ENCODE results near the gene CKLF. TPM values are rescaled to one million over a fixed set of nuclear protein-coding genes. Genes with fewer than 3 reads are reported as not detected.
A peak's percentile ranks its signal among the peaks of the same experiment; 100 is the strongest.

CKLF gene
- total RNA-seq, 1 experiment from 2014 or later, result 21.0 TPM

DNA sequence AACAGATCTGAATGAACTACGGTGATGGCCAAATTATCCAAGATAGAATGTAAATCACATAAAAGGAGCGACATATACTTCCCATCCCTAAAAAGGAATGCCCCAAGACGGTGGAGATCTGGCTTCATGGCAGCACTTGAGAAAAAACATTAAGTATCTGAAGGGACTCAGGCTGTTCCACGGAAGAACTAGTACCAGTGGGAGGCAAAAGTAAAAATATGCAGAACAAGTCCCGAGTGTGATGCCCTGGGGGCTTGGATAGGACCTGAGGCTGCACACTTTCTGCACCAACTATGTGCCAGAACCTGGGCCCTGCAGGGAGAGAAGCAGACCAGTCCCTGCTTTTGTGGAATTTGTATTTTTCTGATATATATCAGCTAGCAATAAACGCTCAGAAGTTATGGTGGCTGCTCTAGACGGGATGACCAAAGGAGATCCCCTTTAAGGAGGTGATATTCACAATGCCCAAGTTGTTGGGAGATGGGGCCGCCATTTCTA is 539 bp upstream of the CKLF start:
- peaks cover 3% of the 10 kb centered on the region; the same call in 1 of the 2 replicates for H3K9me3 Mint-ChIP-seq
- no peak overlapping the region for H3K27ac Mint-ChIP-seq
- ATAC-seq (no peak), DNase-seq (ENCODE audit: low spot score) (no peak)
- CTCF ChIA-PET, result interaction anchor here (0.5 to 1.7 kb wide), 10 partner anchors 9 to 454 kb away, joined by 3 to 10 read pairs (median 3); partner anchors contain the start of gene CMTM2
- H3K27me3 Mint-ChIP-seq (ENCODE audit: low read depth), result peaks cover 36% of the 10 kb centered on the region
- POLR2A ChIA-PET, result interaction anchor here (1.9 kb wide), 1 partner anchor 27 kb away, joined by 5 read pairs; the partner anchor contains the start of gene CMTM2
- TF ChIP-seq, protein P1, sequence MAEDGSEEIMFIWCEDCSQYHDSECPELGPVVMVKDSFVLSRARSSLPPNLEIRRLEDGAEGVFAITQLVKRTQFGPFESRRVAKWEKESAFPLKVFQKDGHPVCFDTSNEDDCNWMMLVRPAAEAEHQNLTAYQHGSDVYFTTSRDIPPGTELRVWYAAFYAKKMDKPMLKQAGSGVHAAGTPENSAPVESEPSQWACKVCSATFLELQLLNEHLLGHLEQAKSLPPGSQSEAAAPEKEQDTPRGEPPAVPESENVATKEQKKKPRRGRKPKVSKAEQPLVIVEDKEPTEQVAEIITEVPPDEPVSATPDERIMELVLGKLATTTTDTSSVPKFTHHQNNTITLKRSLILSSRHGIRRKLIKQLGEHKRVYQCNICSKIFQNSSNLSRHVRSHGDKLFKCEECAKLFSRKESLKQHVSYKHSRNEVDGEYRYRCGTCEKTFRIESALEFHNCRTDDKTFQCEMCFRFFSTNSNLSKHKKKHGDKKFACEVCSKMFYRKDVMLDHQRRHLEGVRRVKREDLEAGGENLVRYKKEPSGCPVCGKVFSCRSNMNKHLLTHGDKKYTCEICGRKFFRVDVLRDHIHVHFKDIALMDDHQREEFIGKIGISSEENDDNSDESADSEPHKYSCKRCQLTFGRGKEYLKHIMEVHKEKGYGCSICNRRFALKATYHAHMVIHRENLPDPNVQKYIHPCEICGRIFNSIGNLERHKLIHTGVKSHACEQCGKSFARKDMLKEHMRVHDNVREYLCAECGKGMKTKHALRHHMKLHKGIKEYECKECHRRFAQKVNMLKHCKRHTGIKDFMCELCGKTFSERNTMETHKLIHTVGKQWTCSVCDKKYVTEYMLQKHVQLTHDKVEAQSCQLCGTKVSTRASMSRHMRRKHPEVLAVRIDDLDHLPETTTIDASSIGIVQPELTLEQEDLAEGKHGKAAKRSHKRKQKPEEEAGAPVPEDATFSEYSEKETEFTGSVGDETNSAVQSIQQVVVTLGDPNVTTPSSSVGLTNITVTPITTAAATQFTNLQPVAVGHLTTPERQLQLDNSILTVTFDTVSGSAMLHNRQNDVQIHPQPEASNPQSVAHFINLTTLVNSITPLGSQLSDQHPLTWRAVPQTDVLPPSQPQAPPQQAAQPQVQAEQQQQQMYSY (CRISPR knock-in tag; IDR thresholded peaks at IDR 0.05), result 0 out of 2 replicates have a peak, but pooled peaks have one; percentile 9
- TF ChIP-seq SP1 (CRISPR knock-in tag; conservative IDR thresholded peaks at IDR 0.05), result no peak
- peaks cover 35% of the 10 kb centered on the region for H3K4me1 Mint-ChIP-seq
- H3K4me3 Mint-ChIP-seq, result peak overlapping the region; percentile 68
- H3K36me3 Mint-ChIP-seq, result peaks cover 4% of the 10 kb centered on the region

DNA sequence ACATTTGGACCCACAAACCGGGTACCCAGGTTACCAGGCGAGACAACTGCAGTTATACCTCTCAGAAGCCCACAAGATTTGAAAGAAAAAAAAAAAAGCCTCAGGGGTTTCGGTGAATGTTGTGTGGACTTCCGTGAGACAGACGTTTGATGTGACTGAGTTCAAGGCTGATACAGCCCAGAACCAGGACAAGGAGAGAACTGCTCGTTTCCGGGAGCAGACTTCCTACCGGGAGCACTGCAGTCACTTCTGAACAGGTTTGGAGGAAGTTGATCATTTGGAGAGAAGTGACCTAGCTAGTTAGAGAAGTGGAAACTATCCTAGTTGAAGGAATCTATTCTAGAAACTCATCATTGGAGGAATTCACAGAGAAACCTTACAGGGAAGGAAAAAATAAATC is 847 bp downstream of the CKLF start:
- Mint-ChIP-seq H3K4me3 (peak overlapping the region; percentile 68), H3K9me3 (peaks cover 3% of the 10 kb centered on the region; the same call in 1 of the 2 replicates), H3K27me3 (ENCODE audit: low read depth) (peaks cover 36% of the 10 kb centered on the region), H3K4me1 (peaks cover 35% of the 10 kb centered on the region), H3K27ac (no peak overlapping the region), H3K36me3 (peaks cover 4% of the 10 kb centered on the region)
- ChIA-PET CTCF (interaction anchor here (0.9 to 1.6 kb wide), 2 partner anchors 9 to 98 kb away, joined by 3 to 5 read pairs; no protein-coding TSS in a partner anchor), POLR2A (interaction anchor here (1.9 kb wide), 1 partner anchor 26 kb away, joined by 5 read pairs; the partner anchor contains the start of gene CMTM2)
- TF ChIP-seq, protein P2, sequence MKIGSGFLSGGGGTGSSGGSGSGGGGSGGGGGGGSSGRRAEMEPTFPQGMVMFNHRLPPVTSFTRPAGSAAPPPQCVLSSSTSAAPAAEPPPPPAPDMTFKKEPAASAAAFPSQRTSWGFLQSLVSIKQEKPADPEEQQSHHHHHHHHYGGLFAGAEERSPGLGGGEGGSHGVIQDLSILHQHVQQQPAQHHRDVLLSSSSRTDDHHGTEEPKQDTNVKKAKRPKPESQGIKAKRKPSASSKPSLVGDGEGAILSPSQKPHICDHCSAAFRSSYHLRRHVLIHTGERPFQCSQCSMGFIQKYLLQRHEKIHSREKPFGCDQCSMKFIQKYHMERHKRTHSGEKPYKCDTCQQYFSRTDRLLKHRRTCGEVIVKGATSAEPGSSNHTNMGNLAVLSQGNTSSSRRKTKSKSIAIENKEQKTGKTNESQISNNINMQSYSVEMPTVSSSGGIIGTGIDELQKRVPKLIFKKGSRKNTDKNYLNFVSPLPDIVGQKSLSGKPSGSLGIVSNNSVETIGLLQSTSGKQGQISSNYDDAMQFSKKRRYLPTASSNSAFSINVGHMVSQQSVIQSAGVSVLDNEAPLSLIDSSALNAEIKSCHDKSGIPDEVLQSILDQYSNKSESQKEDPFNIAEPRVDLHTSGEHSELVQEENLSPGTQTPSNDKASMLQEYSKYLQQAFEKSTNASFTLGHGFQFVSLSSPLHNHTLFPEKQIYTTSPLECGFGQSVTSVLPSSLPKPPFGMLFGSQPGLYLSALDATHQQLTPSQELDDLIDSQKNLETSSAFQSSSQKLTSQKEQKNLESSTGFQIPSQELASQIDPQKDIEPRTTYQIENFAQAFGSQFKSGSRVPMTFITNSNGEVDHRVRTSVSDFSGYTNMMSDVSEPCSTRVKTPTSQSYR (CRISPR knock-in tag; IDR thresholded peaks at IDR 0.05), result no peak
- TF ChIP-seq ZNF263 (CRISPR knock-in tag; IDR thresholded peaks at IDR 0.05; ENCODE audit: low read depth) (no peak), FOXK1 (CRISPR knock-in tag; IDR thresholded peaks at IDR 0.05) (no peak), NFATC4 (CRISPR knock-in tag; IDR thresholded peaks at IDR 0.05) (no peak), ZNF671 (CRISPR knock-in tag; IDR thresholded peaks at IDR 0.05) (no peak), SMAD4 (CRISPR knock-in tag; IDR thresholded peaks at IDR 0.05) (no peak), SP1 (CRISPR knock-in tag; conservative IDR thresholded peaks at IDR 0.05) (no peak), ATF1 (CRISPR knock-in tag; IDR thresholded peaks at IDR 0.05) (no peak)
- TF ChIP-seq, protein P3, sequence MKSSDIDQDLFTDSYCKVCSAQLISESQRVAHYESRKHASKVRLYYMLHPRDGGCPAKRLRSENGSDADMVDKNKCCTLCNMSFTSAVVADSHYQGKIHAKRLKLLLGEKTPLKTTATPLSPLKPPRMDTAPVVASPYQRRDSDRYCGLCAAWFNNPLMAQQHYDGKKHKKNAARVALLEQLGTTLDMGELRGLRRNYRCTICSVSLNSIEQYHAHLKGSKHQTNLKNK (CRISPR knock-in tag; IDR thresholded peaks at IDR 0.05), result no peak
- TF ChIP-seq, protein P4, sequence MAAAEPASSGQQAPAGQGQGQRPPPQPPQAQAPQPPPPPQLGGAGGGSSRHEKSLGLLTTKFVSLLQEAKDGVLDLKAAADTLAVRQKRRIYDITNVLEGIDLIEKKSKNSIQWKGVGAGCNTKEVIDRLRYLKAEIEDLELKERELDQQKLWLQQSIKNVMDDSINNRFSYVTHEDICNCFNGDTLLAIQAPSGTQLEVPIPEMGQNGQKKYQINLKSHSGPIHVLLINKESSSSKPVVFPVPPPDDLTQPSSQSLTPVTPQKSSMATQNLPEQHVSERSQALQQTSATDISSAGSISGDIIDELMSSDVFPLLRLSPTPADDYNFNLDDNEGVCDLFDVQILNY (CRISPR knock-in tag; IDR thresholded peaks at IDR 0.05), result no peak
- DNase-seq (ENCODE audit: low spot score), result no peak
- ATAC-seq, result no peak

DNA sequence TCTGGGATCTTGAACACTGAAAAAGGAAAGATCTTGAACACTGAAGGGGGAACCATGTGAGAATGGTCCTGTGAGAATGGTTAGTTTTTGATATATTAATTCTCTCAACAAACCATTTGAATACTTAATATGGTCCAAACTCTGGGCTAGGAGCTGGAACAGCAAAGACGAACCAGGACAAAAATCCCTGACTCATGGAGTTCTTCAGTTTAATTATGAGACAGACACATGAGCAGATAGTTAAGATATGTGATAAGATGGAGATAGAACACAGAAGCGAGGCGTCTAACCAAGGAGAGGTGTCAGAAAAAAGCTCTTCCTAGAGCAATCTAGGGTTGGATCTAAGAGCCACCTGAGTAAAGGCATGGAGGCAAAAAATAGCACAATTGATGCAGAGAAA is 1.6 kb downstream of the CKLF start:
- H3K9me3 Mint-ChIP-seq, result peaks cover 3% of the 10 kb centered on the region; the same call in 1 of the 2 replicates
- ATAC-seq (no peak), DNase-seq (ENCODE audit: low spot score) (no peak)
- peaks cover 36% of the 10 kb centered on the region for H3K27me3 Mint-ChIP-seq (ENCODE audit: low read depth)
- peaks cover 4% of the 10 kb centered on the region for H3K36me3 Mint-ChIP-seq
- peaks cover 28% of the 10 kb centered on the region for H3K4me1 Mint-ChIP-seq
- TF ChIP-seq, protein P5, sequence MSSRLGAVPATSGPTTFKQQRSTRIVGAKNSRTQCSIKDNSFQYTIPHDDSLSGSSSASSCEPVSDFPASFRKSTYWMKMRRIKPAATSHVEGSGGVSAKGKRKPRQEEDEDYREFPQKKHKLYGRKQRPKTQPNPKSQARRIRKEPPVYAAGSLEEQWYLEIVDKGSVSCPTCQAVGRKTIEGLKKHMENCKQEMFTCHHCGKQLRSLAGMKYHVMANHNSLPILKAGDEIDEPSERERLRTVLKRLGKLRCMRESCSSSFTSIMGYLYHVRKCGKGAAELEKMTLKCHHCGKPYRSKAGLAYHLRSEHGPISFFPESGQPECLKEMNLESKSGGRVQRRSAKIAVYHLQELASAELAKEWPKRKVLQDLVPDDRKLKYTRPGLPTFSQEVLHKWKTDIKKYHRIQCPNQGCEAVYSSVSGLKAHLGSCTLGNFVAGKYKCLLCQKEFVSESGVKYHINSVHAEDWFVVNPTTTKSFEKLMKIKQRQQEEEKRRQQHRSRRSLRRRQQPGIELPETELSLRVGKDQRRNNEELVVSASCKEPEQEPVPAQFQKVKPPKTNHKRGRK (CRISPR knock-in tag; IDR thresholded peaks at IDR 0.05; ENCODE audit: borderline replicate concordance), result no peak
- no peak for TF ChIP-seq SMAD3 (CRISPR knock-in tag; IDR thresholded peaks at IDR 0.05; ENCODE audit: borderline replicate concordance)
- TF ChIP-seq, protein P6, sequence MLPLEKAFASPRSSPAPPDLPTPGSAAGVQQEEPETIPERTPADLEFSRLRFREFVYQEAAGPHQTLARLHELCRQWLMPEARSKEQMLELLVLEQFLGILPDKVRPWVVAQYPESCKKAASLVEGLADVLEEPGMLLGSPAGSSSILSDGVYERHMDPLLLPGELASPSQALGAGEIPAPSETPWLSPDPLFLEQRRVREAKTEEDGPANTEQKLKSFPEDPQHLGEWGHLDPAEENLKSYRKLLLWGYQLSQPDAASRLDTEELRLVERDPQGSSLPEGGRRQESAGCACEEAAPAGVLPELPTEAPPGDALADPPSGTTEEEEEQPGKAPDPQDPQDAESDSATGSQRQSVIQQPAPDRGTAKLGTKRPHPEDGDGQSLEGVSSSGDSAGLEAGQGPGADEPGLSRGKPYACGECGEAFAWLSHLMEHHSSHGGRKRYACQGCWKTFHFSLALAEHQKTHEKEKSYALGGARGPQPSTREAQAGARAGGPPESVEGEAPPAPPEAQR (CRISPR knock-in tag; IDR thresholded peaks at IDR 0.05), result no peak
- CTCF ChIA-PET, result no interaction called here
- POLR2A ChIA-PET, result no interaction called here
- no peak overlapping the region for H3K4me3 Mint-ChIP-seq
- no peak overlapping the region for H3K27ac Mint-ChIP-seq

All from WTC11 (cell line).